HCT116 (cell line): ENCODE data around the gene AKAP4. TPM values are rescaled to one million over a fixed set of nuclear protein-coding genes. Genes with fewer than 3 reads are reported as not detected.

Experiments
- ATAC-seq: fragments of 200-7000 bp; cut with Tn5 transposase; 2 replicates; pipeline ENCODE4 v1.9.1; 2020; ENCODE audit warnings: mild to moderate bottlenecking, moderate library complexity
- Bru-seq: library from RNA; stranded (reverse); fragments of 400-500 nt; gene quantifications from one replicate; lab custom pipeline; 2021; lab: Mats Ljungman, UMichigan
- BruChase-seq, 2 experiments: library from RNA; stranded (reverse); fragments of 400-500 nt; gene quantifications; one replicate each; lab custom pipeline; 2021; lab: Mats Ljungman, UMichigan
- BruUV-seq: library from RNA; stranded (reverse); fragments of 400-500 nt; replicated peaks from 2 replicates; lab custom pipeline; 2021; lab: Mats Ljungman, UMichigan
- CTCF ChIA-PET: fragments of 300-600 bp; sonication (Branson Sonifier 250); formaldehyde crosslinking; loops from one replicate; lab custom pipeline; 2021; ENCODE audit warnings: antibody characterized with exemption; lab: Charles Lee
- POLR2A ChIA-PET: fragments of 300-600, 350-600 bp; sonication (Branson Sonifier 250); formaldehyde crosslinking; loops from one replicate; lab custom pipeline; 2021; ENCODE audit warnings: antibody characterized with exemption; lab: Charles Lee
- RAD21 ChIA-PET, 2 experiments: fragments of 300-600 bp; sonication (Branson Sonifier 250); formaldehyde crosslinking; loops; one replicate each; lab custom pipeline; 2023; ENCODE audit warnings: low total read pairs in 2 of 2; ENCODE audit not compliant: uncharacterized antibody in 2 of 2, unreplicated experiment in 2 of 2, low non-redundant PET in 1 of 2; lab: Charles Lee
- DNase-seq: peaks from one replicate; pipeline ENCODE4 v3.0.0-alpha.2; 2010; ENCODE audit warnings: low read depth, low spot score
- H2AFZ ChIP-seq: fragments of 200-600 bp; shearing (Covaris generic), sonication (generic); 2 replicates; pipeline ENCODE4 v1.6.1; 2017; ENCODE audit warnings: low read depth, mixed run types, mixed read lengths, antibody characterized with exemption, low read length; ENCODE audit not compliant: poor library complexity, severe bottlenecking
- H3K27ac ChIP-seq: 2 replicates; pipeline ENCODE4 v1.5.1; 2012; ENCODE audit warnings: low read depth, low read length
- H3K27me3 ChIP-seq: fragments of 200-600 bp; sonication (generic); 2 replicates; pipeline ENCODE4 v1.6.1; 2016; ENCODE audit warnings: mixed run types, low read length, mixed read lengths; ENCODE audit not compliant: insufficient read depth
- H3K36me3 ChIP-seq, 2 experiments: fragments of 200-500 bp in 1 of 2; fragments of 200-600 bp in 1 of 2; sonication (Bioruptor generic) in 1 of 2; sonication (generic) in 1 of 2; 2 replicates each; pipeline versions ENCODE4 v1.5.1 to v1.6.1; 2014 to 2016; ENCODE audit warnings: low read length in 2 of 2, inconsistent platforms in 1 of 2, mixed read lengths in 1 of 2, mixed run types in 1 of 2; ENCODE audit not compliant: insufficient read depth in 2 of 2, control insufficient read depth in 1 of 2
- H3K4me1 ChIP-seq, 2 experiments: fragments of 200-600 bp in 1 of 2; sonication (generic) in 1 of 2; 2 replicates each; pipeline versions ENCODE4 v1.5.1 to v1.6.1; 2012 to 2017; ENCODE audit warnings: low read length in 2 of 2, inconsistent platforms in 1 of 2, mild to moderate bottlenecking in 1 of 2, mixed read lengths in 1 of 2, mixed run types in 1 of 2, moderate library complexity in 1 of 2; ENCODE audit not compliant: insufficient read depth in 2 of 2, control insufficient read depth in 1 of 2
- H3K4me2 ChIP-seq: fragments of 200-600 bp; sonication (generic); 2 replicates; pipeline ENCODE4 v1.6.1; 2017; ENCODE audit warnings: mixed run types, low read length, mixed read lengths
- H3K4me3 ChIP-seq, 2 experiments: fragments of 200-600 bp in 1 of 2; sonication (generic) in 1 of 2; replicated peaks in 1 of 2; 2 replicates each; pipeline ENCODE4 v1.5.1; 2011 to 2016; ENCODE audit warnings: low read length in 2 of 2, control low read depth in 1 of 2, low read depth in 1 of 2, mild to moderate bottlenecking in 1 of 2, mixed read lengths in 1 of 2, mixed run types in 1 of 2
- H3K79me2 ChIP-seq: fragments of 200-600 bp; sonication (generic); 2 replicates; pipeline ENCODE4 v1.6.1; 2017; ENCODE audit warnings: mild to moderate bottlenecking, mixed run types, low read length, moderate library complexity, mixed read lengths; ENCODE audit not compliant: insufficient read depth
- H3K9ac ChIP-seq: fragments of 200-600 bp; sonication (generic); 2 replicates; pipeline ENCODE4 v1.6.1; 2016; ENCODE audit warnings: low read length, mixed read lengths
- H3K9me2 ChIP-seq: fragments of 200-600 bp; sonication (generic), shearing (Covaris generic); 2 replicates; pipeline ENCODE4 v1.6.1; 2017; ENCODE audit warnings: mixed run types, mild to moderate bottlenecking, moderate library complexity; ENCODE audit not compliant: insufficient read depth
- H3K9me3 ChIP-seq, 2 experiments: fragments of 200-500 bp in 1 of 2; fragments of 200-600 bp in 1 of 2; sonication (Bioruptor generic) in 1 of 2; sonication (generic) in 1 of 2; 2 replicates each; pipeline ENCODE4 v1.6.1; 2014 to 2017; ENCODE audit warnings: low read length in 2 of 2, mixed read lengths in 2 of 2, inconsistent platforms in 1 of 2, low read depth in 1 of 2, mild to moderate bottlenecking in 1 of 2, mixed run types in 1 of 2, moderate library complexity in 1 of 2; ENCODE audit not compliant: control insufficient read depth in 1 of 2, insufficient read depth in 1 of 2
- H4K20me1 ChIP-seq: fragments of 200-600 bp; sonication (generic), shearing (Covaris generic); 2 replicates; pipeline ENCODE4 v1.6.1; 2017; ENCODE audit warnings: mixed run types, mild to moderate bottlenecking, moderate library complexity; ENCODE audit not compliant: insufficient read depth
- CEBPB ChIP-seq: IDR thresholded peaks from 2 replicates; pipeline ENCODE4 v1.6.1; 2012; ENCODE audit warnings: low read depth
- CTCF ChIP-seq, 3 experiments: fragments of 200-600 bp in 1 of 3; sonication (generic) in 1 of 3; IDR thresholded peaks in 2 of 3; conservative IDR thresholded peaks in 1 of 3; 2 replicates each; pipeline ENCODE4 v1.5.1; 2012 to 2017; ENCODE audit warnings: low read depth in 2 of 3, low read length in 2 of 3, antibody characterized with exemption in 1 of 3, borderline replicate concordance in 1 of 3, control low read depth in 1 of 3, mild to moderate bottlenecking in 1 of 3, mixed read lengths in 1 of 3, mixed run types in 1 of 3, moderate library complexity in 1 of 3; ENCODE audit not compliant: insufficient read depth in 1 of 3
- EZH2 ChIP-seq: fragments of 200-600 bp; sonication (generic); IDR thresholded peaks from 2 replicates; pipeline ENCODE4 v1.6.1; 2017; ENCODE audit warnings: antibody characterized with exemption, mixed run types
- EZH2phosphoT487 ChIP-seq: fragments of 200-600 bp; IDR thresholded peaks from 2 replicates; pipeline ENCODE4 v1.6.1; 2018; ENCODE audit warnings: antibody characterized with exemption, borderline replicate concordance
- FOSL1 ChIP-seq: IDR thresholded peaks from 2 replicates; pipeline ENCODE4 v1.6.1; 2012; ENCODE audit warnings: low read depth
- MAX ChIP-seq: IDR thresholded peaks from 2 replicates; pipeline ENCODE4 v1.6.1; 2012
- POLR2A ChIP-seq: IDR thresholded peaks from 2 replicates; pipeline ENCODE4 v1.7.0; 2011; ENCODE audit warnings: borderline replicate concordance; ENCODE audit not compliant: insufficient read depth, insufficient read length; ENCODE audit errors: extremely low read depth
- intact Hi-C: fragments of 100-400 bp; cut with micrococcal nuclease; formaldehyde crosslinking; loops from 2 replicates; pipeline ENCODE4 v1.10.0; 2022
- long read RNA-seq: library from polyadenylated mRNA; unstranded; transcript quantifications from one replicate; pipeline ENCODE4 v2.0.0, GENCODE V29; 2021; ENCODE audit not compliant: unreplicated experiment
- polyA plus RNA-seq: library from polyadenylated mRNA; unstranded; fragments of >200 nt; gene quantifications from 2 replicates; pipeline ENCODE4 v1.2.1, GENCODE V29; 2012; ENCODE audit warnings: missing spikeins
- total RNA-seq: library from RNA; stranded (reverse); gene quantifications from one replicate; pipeline ENCODE4 v1.2.1, GENCODE V29; 2021; ENCODE audit not compliant: unreplicated experiment

AKAP4 gene
- total RNA-seq, result not detected
- not detected in 2 replicates for polyA plus RNA-seq
- Bru-seq, nascent RNA, result not detected
- BruChase-seq, experiment 1, labeled RNA remaining after a 6-hour chase, result percentile 15 among the genes with signal in this experiment
- BruChase-seq, experiment 2, labeled RNA remaining after a 2-hour chase, result not detected
- long read RNA-seq, result 0 reads

- ChIA-PET POLR2A (no interaction called here), CTCF (no interaction called here), RAD21 (no interaction called here)
- Histone ChIP-seq H3K36me3 (no peaks in the 10 kb centered on the region), H3K4me3 (no peak within 1 kb of the TSS), H3K27me3 (no peaks in the 10 kb centered on the region), H3K27ac (no peak within 1 kb of the TSS), H3K9me3 (no peaks in the 10 kb centered on the region)
- no TSS peak for BruUV-seq
- no peak for ATAC-seq
- TF ChIP-seq POLR2A (no peak), MAX (no peak), FOSL1 (no peak), EZH2phosphoT487 (no peak), EZH2 (no peak), CTCF (IDR thresholded peaks at IDR 0.05 in 2 of 3, conservative IDR thresholded peaks at IDR 0.05 in 1 of 3; ENCODE audit: borderline replicate concordance in 1 of 3, insufficient read depth in 1 of 3, low read depth in 2 of 3, low read length in 2 of 3) (no peak)
- TF ChIP-seq, all 23 proteins: peak for 0
- Histone ChIP-seq H3K4me1 (peaks cover 8 to 20% of the 10 kb centered on the region in 2 experiments; a peak in 3 of 4 replicates), H3K4me2 (no peak within 1 kb of the TSS), H4K20me1 (no peaks in the 10 kb centered on the region), H3K9ac (no peak within 1 kb of the TSS), H3K79me2 (no peaks in the 10 kb centered on the region), H2AFZ (no peak within 1 kb of the TSS), H3K9me2 (no peaks in the 10 kb centered on the region)
- no peak for DNase-seq
- intact Hi-C loops, result no loop called here
Observed at GRCh38 chrX:50200907-50201306, at the start of gene AKAP4. TSS of gene AKAP4 (minus strand) at chrX:50201007. CDS start at chrX:50200889, 118 bp downstream.

- DNase-seq, result no peak
- no peaks in the 10 kb centered on the region for H3K79me2 ChIP-seq
- TF ChIP-seq CEBPB (no peak), CTCF (IDR thresholded peaks at IDR 0.05 in 2 of 3, conservative IDR thresholded peaks at IDR 0.05 in 1 of 3; ENCODE audit: borderline replicate concordance in 1 of 3, insufficient read depth in 1 of 3, low read depth in 2 of 3, low read length in 2 of 3) (peak in 2 of 3 experiments; percentile 39 to 44; a peak in 4 of 6 replicates)
- ChIA-PET CTCF (no interaction called here), RAD21 (no interaction called here), POLR2A (no interaction called here)
- no peak overlapping the region for H2AFZ ChIP-seq
- ATAC-seq, result peak; percentile 92
- no peak overlapping the region for H3K9ac ChIP-seq
- no peaks in the 10 kb centered on the region for H3K36me3 ChIP-seq
- no peaks in the 10 kb centered on the region for H3K9me2 ChIP-seq
- no peaks in the 10 kb centered on the region for H3K9me3 ChIP-seq
- no peaks in the 10 kb centered on the region for H3K27me3 ChIP-seq
- no peak overlapping the region for H3K4me3 ChIP-seq
- H4K20me1 ChIP-seq, result no peaks in the 10 kb centered on the region
- H3K4me1 ChIP-seq, result peaks cover 0 to 3% of the 10 kb centered on the region in 2 experiments; a peak in 1 of 4 replicates
- H3K4me2 ChIP-seq, result no peak overlapping the region
- no peak overlapping the region for H3K27ac ChIP-seq
- no TSS peak for BruUV-seq
- intact Hi-C loops, result no loop called here
Observed at GRCh38 chrX:50211510-50211909, 10.7 kb upstream of the AKAP4 start.
